ENCODE results near the gene DMWD.

DNA sequence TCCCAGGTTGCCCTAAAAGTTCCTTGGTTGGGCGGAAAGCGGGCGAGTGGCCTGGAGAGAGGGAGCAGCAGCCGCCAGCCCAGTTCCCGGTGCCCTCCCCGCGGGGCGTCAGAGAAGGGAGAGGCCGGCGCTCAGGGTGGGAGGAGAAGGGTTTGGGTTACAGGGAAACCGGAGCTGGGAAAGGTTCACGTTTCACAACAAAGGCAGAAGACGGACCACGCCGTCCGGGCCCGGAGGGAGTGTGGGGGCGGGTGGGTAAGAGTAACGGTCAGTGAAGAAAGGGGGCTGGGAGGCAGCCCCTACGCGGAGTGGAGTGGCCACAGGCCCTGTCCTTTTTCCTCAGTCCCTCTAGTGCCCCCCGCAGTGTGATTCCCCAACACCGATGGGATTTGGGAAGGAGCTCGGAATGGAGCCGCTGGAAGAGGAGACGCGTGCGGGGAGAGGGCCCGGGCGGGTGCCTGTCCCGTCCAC is 25.2 kb downstream of the DMWD start:
- TF ChIP-seq POLR2AphosphoS5 (IDR thresholded peaks at IDR 0.05; ENCODE audit: insufficient read depth in 1 of 2, low read depth in 1 of 2), result peak in 1 of 2 donors; percentile 90
- TF ChIP-seq, protein P1, sequence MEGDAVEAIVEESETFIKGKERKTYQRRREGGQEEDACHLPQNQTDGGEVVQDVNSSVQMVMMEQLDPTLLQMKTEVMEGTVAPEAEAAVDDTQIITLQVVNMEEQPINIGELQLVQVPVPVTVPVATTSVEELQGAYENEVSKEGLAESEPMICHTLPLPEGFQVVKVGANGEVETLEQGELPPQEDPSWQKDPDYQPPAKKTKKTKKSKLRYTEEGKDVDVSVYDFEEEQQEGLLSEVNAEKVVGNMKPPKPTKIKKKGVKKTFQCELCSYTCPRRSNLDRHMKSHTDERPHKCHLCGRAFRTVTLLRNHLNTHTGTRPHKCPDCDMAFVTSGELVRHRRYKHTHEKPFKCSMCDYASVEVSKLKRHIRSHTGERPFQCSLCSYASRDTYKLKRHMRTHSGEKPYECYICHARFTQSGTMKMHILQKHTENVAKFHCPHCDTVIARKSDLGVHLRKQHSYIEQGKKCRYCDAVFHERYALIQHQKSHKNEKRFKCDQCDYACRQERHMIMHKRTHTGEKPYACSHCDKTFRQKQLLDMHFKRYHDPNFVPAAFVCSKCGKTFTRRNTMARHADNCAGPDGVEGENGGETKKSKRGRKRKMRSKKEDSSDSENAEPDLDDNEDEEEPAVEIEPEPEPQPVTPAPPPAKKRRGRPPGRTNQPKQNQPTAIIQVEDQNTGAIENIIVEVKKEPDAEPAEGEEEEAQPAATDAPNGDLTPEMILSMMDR (IDR thresholded peaks at IDR 0.05), result no peak
- peak in 1 of 2 donors; percentile 56 for TF ChIP-seq POLR2A (IDR thresholded peaks at IDR 0.05)

Data from vagina (tissue), 2 donors.